Inflammatory macrophage treated with lipopolysaccharide for 4 hours (primary cell): ENCODE results near the gene DLX1.
A peak's percentile ranks its signal among the peaks of the same experiment; 100 is the strongest.
"Not testable (repeated sequence)": the region's sequence is repeated elsewhere in the genome, so short reads cannot be mapped to it uniquely, and the experiment has no call there.

Source experiments
- DNase-seq: peaks from one replicate; pipeline ENCODE4 v3.0.0-alpha.2; 2020

DLX1 gene

DNA sequence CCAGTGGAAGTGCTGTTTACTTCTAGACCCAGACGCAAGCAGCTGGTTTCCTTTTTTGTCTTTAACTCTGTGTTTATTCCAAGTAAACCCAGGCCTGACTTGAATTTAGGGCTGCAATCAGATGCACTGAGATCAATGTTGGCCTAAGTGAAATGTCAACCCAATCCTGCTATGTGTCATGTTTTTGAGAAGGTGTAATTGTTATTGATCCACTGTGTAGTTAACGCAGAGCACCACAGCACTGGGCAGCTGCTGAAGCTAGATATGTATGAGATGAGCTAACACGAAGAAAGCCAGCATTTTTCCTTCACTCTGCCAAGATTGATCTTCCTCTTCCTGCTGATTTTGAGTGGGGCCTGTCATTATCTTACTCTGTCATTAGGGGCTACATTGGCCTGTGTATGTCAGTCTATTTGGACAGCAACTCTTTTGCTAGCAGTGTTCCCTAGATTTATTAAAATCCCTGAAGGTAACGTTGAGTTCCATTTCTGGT, 18.9 kb upstream of the DLX1 start:
- DNase-seq = no peak

GRCh38 chr2:172067905-172068304, 17.4 kb upstream of the DLX1 start:
- not testable (repeated sequence) for DNase-seq

DNA sequence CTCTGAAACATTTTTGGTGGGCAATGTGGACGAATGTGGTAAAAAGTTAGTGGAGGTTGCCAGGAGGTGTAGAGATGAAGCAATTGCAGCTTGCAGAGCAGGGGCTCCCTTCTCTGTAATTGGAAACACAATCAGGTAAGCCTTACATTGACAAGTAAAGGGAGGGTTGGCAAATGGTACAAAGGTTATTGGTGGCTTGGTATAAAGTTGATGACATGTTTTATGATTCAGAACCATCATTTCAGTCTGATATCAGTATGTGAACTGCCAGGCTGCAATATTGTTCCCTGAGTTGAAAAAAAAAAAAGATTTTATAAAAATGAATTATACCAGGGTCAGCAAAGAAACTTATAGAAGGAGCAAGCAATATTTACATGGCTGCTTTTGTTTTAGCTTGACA, 14.4 kb upstream of the DLX1 start:
- DNase-seq = no peak

GRCh38 chr2:172072303-172072702, 13.0 kb upstream of the DLX1 start:
- no peak for DNase-seq

- DNase-seq = no peak
Observed at GRCh38 chr2:172072706-172073105, 12.6 kb upstream of the DLX1 start.

- DNase-seq = no peak
Observed at GRCh38 chr2:172073518-172073917, 11.8 kb upstream of the DLX1 start.

DNA sequence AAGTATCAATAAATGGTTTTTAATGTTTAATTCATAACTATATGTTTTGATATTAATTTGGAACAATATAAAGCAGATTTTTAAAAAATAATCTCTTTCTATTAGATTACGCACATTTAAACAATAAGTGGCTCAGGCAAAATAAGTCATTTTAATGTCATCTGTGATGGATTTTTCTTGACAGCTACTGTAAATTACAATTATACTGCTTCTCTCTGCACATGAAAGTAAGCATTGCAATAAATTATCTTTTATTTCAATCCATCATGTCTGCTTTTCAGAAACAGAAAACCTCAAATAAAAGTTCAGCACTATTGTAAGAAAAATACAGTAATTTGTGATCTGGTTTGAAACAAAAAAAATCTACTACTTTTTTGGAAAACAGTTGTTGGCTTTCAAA, 11.1 kb upstream of the DLX1 start:
- DNase-seq = no peak

- no peak for DNase-seq
Observed at GRCh38 chr2:172079416-172079815, 5.9 kb upstream of the DLX1 start.

DNA sequence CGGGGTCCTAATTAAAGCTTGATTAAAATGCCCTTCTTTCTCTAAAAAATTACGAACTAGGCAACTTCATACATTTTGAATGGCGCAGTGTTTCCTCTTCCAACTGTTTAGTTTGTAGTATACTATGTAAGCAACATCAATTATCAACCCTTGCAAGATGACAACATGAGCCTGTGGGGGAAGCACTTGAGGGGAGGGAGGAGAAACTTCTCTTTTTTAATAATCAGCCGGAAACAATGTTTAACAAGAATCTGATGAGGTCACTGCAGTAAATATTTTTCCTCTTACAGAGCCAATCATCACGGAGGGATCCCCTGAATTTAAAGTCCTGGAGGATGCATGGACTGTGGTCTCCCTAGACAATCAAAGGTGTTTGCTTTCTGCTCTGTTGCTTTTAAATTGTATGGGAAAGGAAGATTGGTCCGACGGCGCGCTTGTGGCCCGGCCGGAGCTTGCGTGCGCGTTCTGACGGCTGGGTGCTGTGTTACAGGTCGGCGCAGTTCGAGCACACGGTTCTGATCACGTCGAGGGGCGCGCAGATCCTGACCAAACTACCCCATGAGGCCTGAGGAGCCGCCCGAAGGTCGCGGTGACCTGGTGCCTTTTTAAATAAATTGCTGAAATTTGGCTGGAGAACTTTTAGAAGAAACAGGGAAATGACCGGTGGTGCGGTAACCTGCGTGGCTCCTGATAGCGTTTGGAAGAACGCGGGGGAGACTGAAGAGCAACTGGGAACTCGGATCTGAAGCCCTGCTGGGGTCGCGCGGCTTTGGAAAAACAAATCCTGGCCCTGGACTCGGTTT, 5.3 kb upstream of the DLX1 start:
- peak; percentile 79 for DNase-seq

GRCh38 chr2:172080641-172081220, 4.6 kb upstream of the DLX1 start:
- no peak for DNase-seq

GRCh38 chr2:172081221-172082022, 3.9 kb upstream of the DLX1 start:
- no peak for DNase-seq

DNA sequence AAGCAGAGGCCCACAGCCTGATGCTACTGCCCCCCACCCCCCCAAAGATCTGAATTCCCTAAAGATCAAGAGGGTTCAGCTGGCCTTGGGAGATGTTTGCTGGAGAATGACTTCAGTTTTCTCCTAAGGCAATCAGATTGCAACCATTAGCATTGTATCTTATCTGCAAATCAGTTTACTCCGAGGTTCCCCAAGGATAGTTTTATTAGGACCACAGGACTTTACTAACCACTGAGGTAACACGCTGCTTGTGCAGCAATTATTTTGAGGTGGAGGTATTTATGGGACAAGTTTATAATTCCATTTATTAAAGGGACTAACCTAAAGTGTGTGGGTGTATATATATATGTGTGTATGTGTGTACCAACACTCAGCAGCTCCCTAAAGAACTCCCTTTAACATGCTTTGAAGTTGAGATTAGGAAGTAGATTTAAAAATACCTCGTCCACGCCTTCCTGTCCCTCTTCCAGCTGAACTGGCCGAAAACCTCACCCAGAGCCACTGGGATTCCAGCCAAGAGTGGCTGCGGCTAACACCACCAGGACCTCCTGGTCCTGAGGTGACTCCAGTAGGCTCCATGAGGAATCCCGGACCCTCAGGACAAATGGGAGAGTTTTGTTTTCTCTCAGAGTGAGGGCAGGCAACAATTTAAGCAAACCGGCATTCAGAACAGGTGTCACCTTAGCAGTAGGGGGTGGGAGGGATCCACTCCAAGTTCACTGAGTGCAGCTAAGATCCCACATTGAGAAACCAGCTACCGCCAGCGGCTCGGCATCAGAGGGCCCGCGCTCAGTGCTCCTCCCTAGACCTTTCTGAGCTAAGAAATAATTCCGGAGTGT, 3.0 kb upstream of the DLX1 start:
- no peak for DNase-seq

- DNase-seq = no peak
Observed at GRCh38 chr2:172082944-172083627, 2.2 kb upstream of the DLX1 start.

DNA sequence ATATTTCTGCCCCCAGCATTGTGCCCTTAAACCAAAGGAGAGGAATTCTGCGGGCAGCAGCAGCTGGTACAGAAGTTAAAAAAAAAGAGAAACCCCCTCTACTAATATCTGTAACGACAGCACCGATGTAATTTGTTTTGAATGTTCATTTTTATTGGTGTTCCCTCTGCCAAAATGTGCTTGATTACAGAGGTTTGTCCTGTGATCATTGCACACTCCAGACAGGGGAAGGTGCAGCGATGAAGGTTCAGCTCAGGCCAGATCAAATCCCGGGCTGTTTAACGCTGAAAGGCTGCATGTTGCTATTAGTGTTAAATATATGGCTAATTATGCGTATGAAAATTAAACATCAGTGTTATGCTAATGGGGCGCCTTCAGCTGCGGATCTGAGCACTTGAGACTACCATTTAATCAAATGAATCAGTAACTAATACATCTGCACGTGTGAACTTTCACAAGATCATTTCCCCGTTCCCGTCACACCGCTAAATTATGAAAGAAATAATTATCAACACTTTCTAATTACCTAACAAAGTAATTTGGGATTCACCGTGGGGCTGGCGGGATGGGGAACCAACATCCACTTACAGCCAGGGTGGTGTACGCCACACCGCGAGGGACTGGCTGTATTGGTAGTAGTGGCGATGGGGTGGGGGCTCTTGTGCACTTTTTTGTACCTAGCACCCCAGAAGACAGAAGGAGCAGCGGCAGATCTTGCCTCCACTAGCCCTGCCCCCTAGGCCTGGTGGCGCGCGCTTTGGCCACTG, 1.5 kb upstream of the DLX1 start:
- DNase-seq = no peak

DNA sequence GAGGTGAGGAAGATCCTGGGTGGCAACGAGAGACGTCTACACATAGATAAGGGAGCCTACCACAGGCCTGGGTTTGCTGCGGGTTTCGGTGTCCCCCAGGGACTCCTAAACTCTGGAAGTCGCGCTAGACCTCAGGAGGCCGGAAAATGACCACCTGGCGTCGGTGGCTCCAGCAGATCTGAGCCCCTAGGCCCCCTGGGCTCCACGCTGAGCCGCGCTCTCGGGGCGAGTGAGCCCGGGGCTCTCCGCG, 987 bp upstream of the DLX1 start:
- no peak for DNase-seq

DNA sequence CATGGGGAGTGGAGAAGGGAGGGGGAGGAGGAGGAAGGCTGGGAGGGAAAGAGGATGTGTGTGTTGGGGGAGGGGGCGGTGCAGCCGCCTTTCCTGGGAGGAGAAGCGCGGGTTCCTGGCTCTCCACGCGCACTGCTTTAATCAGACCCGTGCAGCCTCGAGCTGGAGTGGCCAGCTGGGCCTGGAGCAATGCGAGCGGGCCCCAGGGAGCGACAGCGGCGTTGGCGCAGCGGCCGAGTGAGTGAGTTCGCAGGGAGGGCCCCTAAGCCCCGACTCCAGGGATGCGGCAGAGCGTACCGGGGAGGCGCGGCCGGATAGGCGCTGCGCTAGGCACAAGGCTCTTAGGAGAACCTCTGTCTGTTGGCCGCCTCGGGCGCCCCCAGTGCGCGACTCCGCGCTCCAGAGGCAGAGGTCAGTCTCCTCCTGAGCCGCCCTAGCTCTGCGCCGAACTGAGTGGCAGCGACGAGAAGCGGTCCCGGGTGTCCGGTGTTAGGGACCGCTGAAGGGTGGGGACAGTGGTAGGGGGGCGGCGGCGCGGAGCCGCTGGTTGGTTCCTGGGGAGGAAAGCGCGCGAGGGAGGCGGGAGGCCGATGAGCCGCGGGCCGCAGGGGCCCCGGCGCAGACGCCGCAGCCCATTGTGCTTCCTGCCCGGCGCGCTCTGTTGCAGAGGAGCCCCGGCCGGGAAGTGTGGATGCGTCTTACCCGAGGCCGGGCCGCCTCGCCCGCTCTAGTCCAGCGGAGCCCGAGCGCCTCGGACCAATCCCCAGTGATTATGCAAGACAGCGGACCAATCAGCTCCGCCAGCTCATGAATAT, 455 bp upstream of the DLX1 start:
- peak; percentile 92 for DNase-seq

DNA sequence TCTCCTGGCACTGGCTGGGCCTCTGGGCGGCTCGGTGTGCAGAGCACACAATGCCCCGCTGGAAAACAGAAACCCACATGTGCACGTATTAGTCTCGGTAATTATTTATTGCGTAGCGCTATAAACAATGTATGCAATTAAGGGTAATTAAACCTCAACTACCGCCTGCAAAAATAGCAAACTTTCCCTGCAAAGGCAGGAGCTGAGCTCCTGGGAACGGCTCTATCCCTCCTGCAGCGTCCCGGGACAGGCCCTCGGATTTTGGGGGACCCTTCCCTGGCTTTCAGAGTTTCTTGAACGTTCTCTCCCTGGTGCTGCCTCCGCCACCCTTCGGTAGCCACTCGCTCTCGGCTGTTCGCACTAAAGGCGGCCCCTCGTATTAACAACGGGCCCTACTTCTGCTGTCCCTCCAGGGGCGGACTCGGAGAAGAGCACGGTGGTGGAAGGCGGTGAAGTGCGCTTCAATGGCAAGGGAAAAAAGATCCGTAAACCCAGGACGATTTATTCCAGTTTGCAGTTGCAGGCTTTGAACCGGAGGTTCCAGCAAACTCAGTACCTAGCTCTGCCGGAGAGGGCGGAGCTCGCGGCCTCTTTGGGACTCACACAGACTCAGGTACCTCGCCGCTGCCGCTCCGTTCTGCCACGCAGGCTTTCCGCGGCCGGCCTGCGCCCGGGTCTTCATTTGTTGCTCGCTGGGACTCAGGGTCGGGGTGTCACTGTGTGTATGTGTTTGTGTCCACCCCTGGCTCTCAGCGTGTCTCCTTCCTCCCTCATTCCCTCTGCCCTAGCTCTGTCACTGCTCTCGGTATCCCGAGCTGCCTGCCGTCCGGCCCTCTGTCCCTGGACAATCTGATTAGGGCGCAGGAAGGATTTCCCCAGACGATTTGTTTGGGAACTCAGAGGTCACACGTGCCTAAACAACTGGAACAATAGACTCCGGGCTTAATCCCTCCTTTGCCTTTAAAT, 1.2 kb downstream of the DLX1 start:
- no peak for DNase-seq

GRCh38 chr2:172087207-172087779, 2.0 kb downstream of the DLX1 start:
- no peak for DNase-seq

GRCh38 chr2:172087780-172088244, 2.5 kb downstream of the DLX1 start:
- no peak for DNase-seq
